GM23338 (cell line): ENCODE measurements around the gene LRRFIP2.

Experiments
- CREB1 ChIP-seq: fragments of 250-450 bp; sonication (Bioruptor Pico); IDR thresholded peaks from 2 replicates; pipeline ENCODE4 v1.5.0; 2020; ENCODE audit warnings: low read depth, mild to moderate bottlenecking, moderate library complexity
- CTCF ChIP-seq, 2 experiments: fragments of 200-600 bp in 1 of 2; sonication (generic) in 1 of 2; conservative IDR thresholded peaks; 2 replicates each; pipeline versions ENCODE4 v1.5.1 to v1.6.1; 2016 to 2017; ENCODE audit warnings: antibody characterized with exemption in 2 of 2, low read depth in 2 of 2, mild to moderate bottlenecking in 2 of 2, moderate library complexity in 1 of 2
- EZH2 ChIP-seq: fragments of 200-600 bp; sonication (generic); IDR thresholded peaks from one replicate; pipeline ENCODE4 v1.8.0; 2017; ENCODE audit warnings: antibody characterized with exemption, mild to moderate bottlenecking, low read depth; ENCODE audit not compliant: unreplicated experiment
- POLR2AphosphoS5 ChIP-seq: IDR thresholded peaks from 2 replicates; pipeline ENCODE4 v1.6.1; 2016; ENCODE audit warnings: antibody characterized with exemption, low read depth
- REST ChIP-seq: IDR thresholded peaks from one replicate; pipeline ENCODE4 v1.6.1; 2018; ENCODE audit warnings: antibody characterized with exemption; ENCODE audit not compliant: unreplicated experiment

- TF ChIP-seq REST (no peak), CTCF (conservative IDR thresholded peaks at IDR 0.05; ENCODE audit: low read depth in 2 of 2) (no peak), EZH2 (no peak), POLR2AphosphoS5 (no peak), CREB1 (no peak)
Measured at GRCh38 chr3:37086918-37087317, 87.5 kb downstream of the LRRFIP2 start.
